ENCODE data around the gene ATF4. TPM values are rescaled to one million over a fixed set of nuclear protein-coding genes. Genes with fewer than 3 reads are reported as not detected.

ATF4 gene
- total RNA-seq, 2 donors from 2014 or later: 203 to 294 TPM

- intact Hi-C loops (cut with DNase I): no loop called here
- DNase-seq (no peak), ATAC-seq (no peak)
Measured at GRCh38 chr22:39487826-39488520, 32.4 kb upstream of the ATF4 start.

GRCh38 chr22:39488563-39489083 is 31.7 kb upstream of the ATF4 start:
- DNase-seq: no peak
- intact Hi-C loops (cut with DNase I): no loop called here
- no peak for ATAC-seq

GRCh38 chr22:39489094-39490068 is 31.0 kb upstream of the ATF4 start:
- intact Hi-C loops (cut with DNase I): loop anchor here (5.0 kb wide), 1 partner anchor 38 kb away; no protein-coding TSS in a partner anchor
- ATAC-seq: peak in 1 of 2 donors; percentile 5
- DNase-seq: no peak

- ATAC-seq: peak; percentile 91
- peak; percentile 88 for DNase-seq
- intact Hi-C loops (cut with DNase I): loop anchor here (5.0 kb wide), 1 partner anchor 37 kb away; no protein-coding TSS in a partner anchor
Measured at GRCh38 chr22:39490135-39490798, 30.1 kb upstream of the ATF4 start.

GRCh38 chr22:39490966-39491680 is 29.2 kb upstream of the ATF4 start:
- intact Hi-C loops (cut with DNase I): loop anchor here (5.0 kb wide), 1 partner anchor 36 kb away; no protein-coding TSS in a partner anchor
- no peak for DNase-seq

GRCh38 chr22:39491696-39492095 is 28.7 kb upstream of the ATF4 start:
- intact Hi-C loops (cut with DNase I): loop anchor here (5.0 kb wide), 1 partner anchor 36 kb away; no protein-coding TSS in a partner anchor
- DNase-seq: no peak
- ATAC-seq: no peak

More at GRCh38 chr22:39490966-39491680, 29.2 kb upstream of the ATF4 start:
- no peak for ATAC-seq

DNA sequence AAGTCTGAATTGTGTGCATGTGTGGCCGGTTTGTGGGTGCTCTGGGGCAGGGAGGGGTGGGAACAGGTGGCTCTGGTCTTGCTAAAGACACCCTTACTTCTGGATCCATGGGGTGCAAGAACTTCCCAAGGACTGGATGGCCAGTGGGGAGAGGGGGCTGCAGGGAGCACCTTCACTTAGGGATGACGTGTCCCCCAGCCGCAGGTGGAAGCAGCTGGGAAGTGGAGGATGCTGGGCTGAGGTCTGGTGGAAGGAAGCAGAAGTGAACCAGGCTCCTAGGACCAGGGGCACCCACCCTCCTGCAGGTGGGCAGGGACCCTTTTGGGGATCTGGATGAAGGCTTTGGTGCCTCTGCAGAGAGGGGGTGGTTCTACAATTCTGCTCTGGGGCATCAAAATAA is 28.2 kb upstream of the ATF4 start:
- no peak for ATAC-seq
- intact Hi-C loops (cut with DNase I): loop anchor here (5.0 kb wide), 1 partner anchor 35 kb away; no protein-coding TSS in a partner anchor

DNA sequence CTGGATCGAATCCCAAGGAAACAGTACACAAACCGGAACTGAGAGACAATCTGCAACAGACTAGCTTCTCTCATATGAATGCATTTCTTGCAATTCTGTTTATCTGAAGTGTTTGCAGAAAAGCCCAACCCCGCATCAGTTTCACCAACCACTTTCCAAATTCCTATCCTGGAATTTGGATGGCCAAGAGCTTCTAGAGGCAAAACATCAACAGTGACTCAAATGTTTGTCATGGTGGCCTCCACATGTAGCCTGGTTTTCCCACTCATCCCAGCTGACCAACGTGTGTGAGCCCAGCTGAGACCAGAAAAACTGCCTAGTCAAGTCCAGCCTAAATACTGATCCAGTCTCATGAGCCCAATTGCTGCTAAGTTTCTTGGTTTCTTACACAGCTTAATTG is 26.6 kb upstream of the ATF4 start:
- no peak for DNase-seq
- intact Hi-C loops (cut with DNase I): loop anchor here (5.0 kb wide), 1 partner anchor 34 kb away; no protein-coding TSS in a partner anchor
- no peak for ATAC-seq

More for the DNA sequence above, 28.2 kb upstream of the ATF4 start:
- no peak for DNase-seq

DNA sequence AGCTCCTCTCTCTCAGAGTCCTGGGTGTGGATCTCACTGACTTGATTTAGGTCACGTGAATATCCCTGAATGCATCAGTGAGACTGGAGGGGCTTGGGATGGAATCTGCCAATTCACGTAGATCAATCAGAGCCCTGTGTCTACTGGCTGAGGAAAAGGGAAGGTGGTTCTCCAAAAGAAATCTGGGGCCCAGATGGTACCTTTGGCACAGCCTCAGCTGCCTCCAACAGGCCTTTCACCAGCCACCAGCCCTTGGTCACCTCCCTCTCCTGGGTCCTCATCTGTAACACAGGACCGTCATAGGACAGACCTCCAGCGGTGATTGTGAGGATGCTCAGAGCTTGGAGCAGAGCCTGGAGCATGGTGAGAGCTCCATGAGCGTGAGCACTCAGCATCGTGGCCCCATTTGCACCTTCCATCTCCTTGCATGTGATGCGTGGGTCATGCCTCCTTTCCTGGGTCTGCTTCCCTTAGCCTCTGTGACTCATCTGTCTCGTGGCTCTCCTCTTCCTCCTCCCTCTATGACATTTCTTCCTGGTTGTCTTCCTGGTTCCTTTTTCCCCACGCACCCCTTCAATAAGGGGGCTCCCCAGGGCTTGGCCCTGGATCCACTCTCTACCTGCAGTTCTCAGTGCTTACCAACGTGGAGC is 25.8 kb upstream of the ATF4 start:
- DNase-seq (no peak), ATAC-seq (no peak)
- intact Hi-C loops (cut with DNase I): loop anchor here (5.0 kb wide), 1 partner anchor 33 kb away; no protein-coding TSS in a partner anchor

- intact Hi-C loops (cut with DNase I): no loop called here
- peak; percentile 62 to 67 for ATAC-seq
- peak; percentile 77 for DNase-seq
Measured at GRCh38 chr22:39496131-39496838, 24.1 kb upstream of the ATF4 start.

GRCh38 chr22:39497429-39497828 is 22.9 kb upstream of the ATF4 start:
- ATAC-seq (no peak), DNase-seq (no peak)
- intact Hi-C loops (cut with DNase I): no loop called here

GRCh38 chr22:39498368-39498767 is 22.0 kb upstream of the ATF4 start:
- no peak for ATAC-seq
- intact Hi-C loops (cut with DNase I): no loop called here
- DNase-seq: peak; percentile 72

DNA sequence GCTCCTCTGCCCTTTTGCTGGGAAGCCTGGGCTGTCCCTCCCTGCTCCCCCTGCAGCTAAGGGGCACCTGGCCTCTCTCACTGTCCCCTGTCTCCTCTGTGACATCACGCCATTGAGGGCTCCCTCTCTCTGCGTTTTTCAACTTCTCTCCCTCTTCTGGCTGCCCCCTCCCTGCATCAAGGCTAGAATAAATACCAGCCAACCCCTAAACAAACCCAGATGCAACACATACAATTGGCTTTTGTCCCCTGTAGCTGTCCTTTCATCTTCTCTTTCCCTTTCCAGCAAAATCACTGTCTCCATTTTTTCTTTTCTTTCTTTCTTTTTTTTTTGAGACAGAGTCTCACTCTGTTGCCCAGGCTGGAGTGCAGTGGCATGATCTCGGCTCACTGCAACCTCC is 21.6 kb upstream of the ATF4 start:
- no peak for DNase-seq
- intact Hi-C loops (cut with DNase I): no loop called here
- ATAC-seq: no peak

GRCh38 chr22:39500101-39500500 is 20.3 kb upstream of the ATF4 start:
- DNase-seq (no peak), ATAC-seq (no peak)
- intact Hi-C loops (cut with DNase I): no loop called here

GRCh38 chr22:39501644-39502108 is 18.7 kb upstream of the ATF4 start:
- no peak for DNase-seq

DNA sequence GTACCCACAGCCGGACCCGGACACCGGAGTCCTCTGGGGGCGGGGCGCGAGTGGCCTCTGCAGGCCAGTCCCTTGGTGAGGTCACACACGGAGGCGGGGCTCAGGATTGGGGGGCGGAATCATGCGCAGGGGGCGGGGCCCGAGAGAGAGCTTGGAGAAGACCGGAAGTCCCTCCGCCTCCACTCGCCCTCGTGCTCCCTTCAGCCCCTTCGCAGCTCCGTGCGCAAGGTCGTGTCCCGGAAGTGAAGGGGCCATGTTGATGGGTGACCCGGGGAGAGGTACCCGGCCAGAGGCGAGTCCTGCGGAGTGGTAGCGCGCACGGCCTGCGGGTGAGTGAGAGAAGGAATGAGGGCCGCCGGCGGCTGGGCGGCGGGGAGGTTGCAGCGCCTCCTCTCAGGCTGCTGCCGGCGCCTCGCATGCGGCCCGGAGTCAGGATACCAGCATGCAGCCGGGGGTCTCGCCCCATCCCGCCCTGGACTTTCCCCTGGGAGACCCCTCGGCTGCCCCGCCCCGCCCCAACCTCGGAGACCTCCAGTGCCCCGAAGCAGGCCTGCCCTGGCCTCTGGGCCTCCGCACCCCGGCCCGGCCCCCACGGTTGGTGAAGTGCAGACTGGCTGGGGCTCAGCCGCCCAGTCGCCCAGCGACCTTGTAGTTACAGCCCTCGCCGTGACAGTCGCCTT is 18.1 kb upstream of the ATF4 start, which contains the start of gene MIEF1:
Gene MIEF1, plus strand, starts transcription at position 182 of the 680 bp plus-strand sequence. CDS start 9,005 bp downstream, outside the sequence.
- intact Hi-C loops (cut with DNase I): no loop called here
- ATAC-seq (peak; percentile 96 to 99), DNase-seq (peak; percentile 99)

More at GRCh38 chr22:39501644-39502108, 18.7 kb upstream of the ATF4 start:
- ATAC-seq: no peak
- intact Hi-C loops (cut with DNase I): no loop called here
